Osteoblast (primary cell): ENCODE results near the gene TMPRSS2. TPM values are rescaled to one million over a fixed set of nuclear protein-coding genes. Genes with fewer than 3 reads are reported as not detected.

Experiments used
- DNase-seq: peaks from one replicate; pipeline ENCODE4 v3.0.0; 2011; ENCODE audit warnings: low spot score, mixed read lengths; ENCODE audit not compliant: insufficient read length; ENCODE audit errors: missing footprints
- H2AFZ ChIP-seq: 2 replicates; pipeline ENCODE4 v1.6.0; 2011; ENCODE audit warnings: mild to moderate bottlenecking, low read length
- H3K27ac ChIP-seq: 2 replicates; pipeline ENCODE4 v1.5.1; 2011; ENCODE audit warnings: mild to moderate bottlenecking, low read depth, low read length, moderate library complexity
- H3K27me3 ChIP-seq: 2 replicates; pipeline ENCODE4 v1.6.0; 2012; ENCODE audit warnings: mild to moderate bottlenecking, control low read depth, inconsistent platforms, low read length, moderate library complexity; ENCODE audit not compliant: insufficient read depth
- H3K36me3 ChIP-seq: 2 replicates; pipeline ENCODE4 v1.5.1; 2011; ENCODE audit warnings: mild to moderate bottlenecking, low read length, control low read depth, moderate library complexity; ENCODE audit not compliant: insufficient read depth
- H3K4me1 ChIP-seq: 2 replicates; pipeline ENCODE4 v1.5.1; 2011; ENCODE audit warnings: mild to moderate bottlenecking, low read length, control low read depth, moderate library complexity; ENCODE audit not compliant: insufficient read depth
- H3K4me2 ChIP-seq: 2 replicates; pipeline ENCODE4 v1.6.0; 2011; ENCODE audit warnings: mild to moderate bottlenecking, low read length; ENCODE audit not compliant: insufficient read depth
- H3K4me3 ChIP-seq: fragments of 200-600 bp; sonication (generic); 3 replicates; pipeline ENCODE4 v1.5.1; 2012; ENCODE audit warnings: mild to moderate bottlenecking, low read length, inconsistent platforms; ENCODE audit not compliant: insufficient read depth
- H3K79me2 ChIP-seq: 2 replicates; pipeline ENCODE4 v1.6.0; 2012; ENCODE audit warnings: mild to moderate bottlenecking, low read length, control low read depth, inconsistent platforms; ENCODE audit not compliant: insufficient read depth
- H3K9me3 ChIP-seq: 2 replicates; pipeline ENCODE4 v1.5.1; 2011; ENCODE audit warnings: low read depth, low read length, control low read depth
- H4K20me1 ChIP-seq: 2 replicates; pipeline ENCODE4 v1.6.0; 2012; ENCODE audit warnings: mild to moderate bottlenecking, low read length, control low read depth; ENCODE audit not compliant: insufficient read depth
- CTCF ChIP-seq: IDR thresholded peaks from 2 replicates; pipeline ENCODE4 v1.5.1; 2011; ENCODE audit warnings: mild to moderate bottlenecking, low read depth, low read length, moderate library complexity; ENCODE audit errors: extremely low read depth
- total RNA-seq: library from RNA; depleted of rRNA; stranded (reverse); fragments of >200 nt; gene quantifications from 2 replicates; pipeline ENCODE4 v1.2.3, GENCODE V29; 2012

The TMPRSS2 gene
- total RNA-seq, 1 donor: not detected

- H3K9me3 ChIP-seq: no peaks in the 10 kb centered on the region
- no peaks in the 10 kb centered on the region for H3K27me3 ChIP-seq
- H3K27ac ChIP-seq: no peak overlapping the region
- H3K4me2 ChIP-seq: no peak overlapping the region
- no peaks in the 10 kb centered on the region for H3K4me1 ChIP-seq
- H3K4me3 ChIP-seq: no peak overlapping the region
- H3K36me3 ChIP-seq: no peaks in the 10 kb centered on the region
- no peak for DNase-seq
- no peak overlapping the region for H2AFZ ChIP-seq
- H4K20me1 ChIP-seq: no peaks in the 10 kb centered on the region
- no peak for TF ChIP-seq CTCF
- no peaks in the 10 kb centered on the region for H3K79me2 ChIP-seq
Observed at GRCh38 chr21:41446586-41446985, 61.4 kb downstream of the TMPRSS2 start.

GRCh38 chr21:41445465-41445862 lies 62.5 kb downstream of the TMPRSS2 start:
- H2AFZ ChIP-seq: no peak overlapping the region
- H4K20me1 ChIP-seq: no peaks in the 10 kb centered on the region
- no peak for TF ChIP-seq CTCF
- no peak overlapping the region for H3K27ac ChIP-seq
- H3K4me3 ChIP-seq: no peak overlapping the region
- H3K4me2 ChIP-seq: no peak overlapping the region
- no peaks in the 10 kb centered on the region for H3K36me3 ChIP-seq
- no peaks in the 10 kb centered on the region for H3K27me3 ChIP-seq
- no peaks in the 10 kb centered on the region for H3K4me1 ChIP-seq
- H3K79me2 ChIP-seq: no peaks in the 10 kb centered on the region
- no peak for DNase-seq
- H3K9me3 ChIP-seq: no peaks in the 10 kb centered on the region

GRCh38 chr21:41444703-41445464 lies 63.1 kb downstream of the TMPRSS2 start:
- no peaks in the 10 kb centered on the region for H3K36me3 ChIP-seq
- no peak overlapping the region for H3K4me2 ChIP-seq
- no peak overlapping the region for H3K27ac ChIP-seq
- no peak for TF ChIP-seq CTCF
- H3K9me3 ChIP-seq: no peaks in the 10 kb centered on the region
- H3K27me3 ChIP-seq: no peaks in the 10 kb centered on the region
- no peaks in the 10 kb centered on the region for H3K4me1 ChIP-seq
- DNase-seq: no peak
- H2AFZ ChIP-seq: no peak overlapping the region
- H3K79me2 ChIP-seq: no peaks in the 10 kb centered on the region
- no peaks in the 10 kb centered on the region for H4K20me1 ChIP-seq
- H3K4me3 ChIP-seq: no peak overlapping the region

GRCh38 chr21:41443562-41443961 lies 64.4 kb downstream of the TMPRSS2 start:
- no peaks in the 10 kb centered on the region for H3K36me3 ChIP-seq
- H3K4me1 ChIP-seq: no peaks in the 10 kb centered on the region
- DNase-seq: no peak
- H4K20me1 ChIP-seq: no peaks in the 10 kb centered on the region
- H3K4me2 ChIP-seq: no peak overlapping the region
- no peaks in the 10 kb centered on the region for H3K9me3 ChIP-seq
- no peak for TF ChIP-seq CTCF
- no peaks in the 10 kb centered on the region for H3K27me3 ChIP-seq
- H3K27ac ChIP-seq: no peak overlapping the region
- no peak overlapping the region for H3K4me3 ChIP-seq
- H2AFZ ChIP-seq: no peak overlapping the region
- H3K79me2 ChIP-seq: no peaks in the 10 kb centered on the region
